PC-9 (cell line): ENCODE results near the gene BEX4. TPM values are rescaled to one million over a fixed set of nuclear protein-coding genes. Genes with fewer than 3 reads are reported as not detected.
A peak's percentile ranks its signal among the peaks of the same experiment; 100 is the strongest.

Experiments used
- BruUV-seq: library from RNA; stranded (reverse); fragments of 400-500 nt; replicated peaks from 2 replicates; lab custom pipeline; 2021; lab: Mats Ljungman, UMichigan
- CTCF ChIA-PET: fragments of 300-600 bp; sonication (Branson Sonifier 250); formaldehyde crosslinking; loops from one replicate; lab custom pipeline; 2022; ENCODE audit warnings: antibody characterized with exemption; lab: Charles Lee
- POLR2A ChIA-PET: fragments of 300-600 bp; sonication (Branson Sonifier 250); formaldehyde crosslinking; loops from one replicate; lab custom pipeline; 2022; ENCODE audit warnings: antibody characterized with exemption; ENCODE audit not compliant: unreplicated experiment; lab: Charles Lee
- DNase-seq, 2 experiments: peaks; one replicate each; pipeline versions ENCODE4 v3.0.0 to v3.0.0-alpha.2; 2015 to 2022; ENCODE audit warnings: mixed read lengths in 1 of 2
- H2AFZ ChIP-seq: fragments of 200-600 bp; sonication (generic); 2 replicates; pipeline ENCODE4 v1.8.1; 2017; ENCODE audit warnings: antibody characterized with exemption
- H3F3A ChIP-seq: fragments of 200-600 bp; sonication (generic); 2 replicates; pipeline ENCODE4 v1.8.1; 2017; ENCODE audit warnings: antibody characterized with exemption, mild to moderate bottlenecking, low read depth; ENCODE audit not compliant: insufficient read depth
- H3K27ac ChIP-seq: fragments of 200-600 bp; sonication (generic); 2 replicates; pipeline ENCODE4 v1.6.1; 2016; ENCODE audit warnings: mixed run types
- H3K27me3 ChIP-seq: fragments of 200-600 bp; sonication (generic); 2 replicates; pipeline ENCODE4 v1.6.1; 2016; ENCODE audit warnings: low read depth, mixed run types; ENCODE audit not compliant: insufficient read depth
- H3K36me3 ChIP-seq: fragments of 200-600 bp; sonication (generic); 2 replicates; pipeline ENCODE4 v1.6.1; 2016; ENCODE audit warnings: low read depth, mixed run types
- H3K4me1 ChIP-seq: fragments of 200-600 bp; sonication (generic); replicated peaks from 2 replicates; pipeline ENCODE4 v1.6.1; 2016; ENCODE audit warnings: mixed run types; ENCODE audit not compliant: insufficient read depth
- H3K4me2 ChIP-seq: fragments of 200-600 bp; sonication (generic); 2 replicates; pipeline ENCODE4 v1.6.1; 2017; ENCODE audit warnings: mixed run types
- H3K4me3 ChIP-seq: fragments of 200-600 bp; sonication (generic); 2 replicates; pipeline ENCODE4 v1.6.1; 2016; ENCODE audit warnings: mixed run types
- H3K79me2 ChIP-seq: fragments of 200-600 bp; sonication (generic); 2 replicates; pipeline ENCODE4 v1.6.1; 2017; ENCODE audit warnings: low read depth, mixed run types
- H3K9me2 ChIP-seq: fragments of 200-600 bp; sonication (generic); 2 replicates; pipeline ENCODE4 v1.8.1; 2017; ENCODE audit warnings: mild to moderate bottlenecking; ENCODE audit not compliant: insufficient read depth
- H3K9me3 ChIP-seq: fragments of 200-600 bp; sonication (generic); 2 replicates; pipeline ENCODE4 v1.8.1; 2016; ENCODE audit warnings: low read depth; ENCODE audit not compliant: insufficient read depth
- H4K20me1 ChIP-seq: fragments of 200-600 bp; sonication (generic); 2 replicates; pipeline ENCODE4 v1.8.1; 2017; ENCODE audit not compliant: insufficient read depth
- EZH2 ChIP-seq: fragments of 200-600 bp; sonication (generic); IDR thresholded peaks from 2 replicates; pipeline ENCODE4 v1.8.0; 2017; ENCODE audit warnings: antibody characterized with exemption, low read depth
- intact Hi-C: fragments of 100-400 bp; cut with micrococcal nuclease; formaldehyde crosslinking; loops from one replicate; pipeline ENCODE4 v1.10.0; 2022; ENCODE audit not compliant: unreplicated experiment
- total RNA-seq: library from RNA; stranded (reverse); gene quantifications from 2 replicates; pipeline ENCODE4 v1.2.3, GENCODE V29; 2021
- TF ChIP-seq, protein P1 (sequence below): fragments of 200-600 bp; sonication (generic); conservative IDR thresholded peaks from 2 replicates; pipeline ENCODE4 v1.6.1; 2017; ENCODE audit warnings: mixed run types, antibody characterized with exemption, mild to moderate bottlenecking, moderate library complexity

BEX4 gene
- total RNA-seq, 1 experiment from 2014 or later: 1.0 TPM

DNA sequence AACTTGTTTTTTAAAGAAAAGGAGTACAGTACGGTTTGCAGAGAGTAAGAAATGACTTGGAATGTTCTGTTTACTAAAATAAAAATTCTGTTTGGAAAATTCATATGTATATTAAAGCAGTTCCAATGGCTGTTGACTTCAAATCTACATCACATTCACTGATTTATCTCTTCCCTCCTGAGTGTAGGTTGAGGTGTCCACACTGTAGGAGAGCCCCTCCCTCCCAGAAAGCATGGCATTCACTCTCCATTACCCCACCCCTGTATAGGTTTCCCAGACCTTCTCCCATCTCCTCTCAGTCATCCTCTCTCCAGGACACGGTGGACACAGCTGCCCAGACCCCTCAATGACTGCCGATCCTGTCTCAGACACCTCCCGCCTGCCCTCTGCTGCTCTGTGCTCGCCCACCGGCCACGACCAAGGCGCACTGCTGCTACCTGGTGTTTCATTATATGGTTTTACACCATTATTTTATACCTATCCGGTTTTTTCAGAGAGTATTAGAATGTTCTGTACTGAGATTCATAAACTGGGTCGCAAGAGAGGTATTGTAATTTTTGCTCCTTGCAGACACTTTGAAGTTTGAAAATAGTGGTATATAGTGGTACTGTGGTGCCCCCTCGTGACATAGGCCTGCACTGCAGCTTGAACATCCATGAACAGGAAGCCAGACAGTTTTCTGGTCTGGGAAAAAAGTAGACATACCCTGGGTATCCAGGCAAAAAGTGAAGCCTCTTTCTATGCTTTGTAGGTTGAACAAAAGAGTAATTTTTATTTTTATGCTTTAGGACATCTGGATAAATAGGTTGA, 38.8 kb upstream of the BEX4 start:
- Histone ChIP-seq H3K36me3 (no peaks in the 10 kb centered on the region), H3K9me3 (no peaks in the 10 kb centered on the region), H3K4me1 (no peaks in the 10 kb centered on the region), H3K27me3 (no peaks in the 10 kb centered on the region), H3K9me2 (no peaks in the 10 kb centered on the region), H3F3A (no peaks in the 10 kb centered on the region), H3K4me3 (no peak overlapping the region), H4K20me1 (0 out of 2 replicates have a peak, but pooled peaks cover 3% of the 10 kb centered on the region), H3K4me2 (no peak overlapping the region), H3K79me2 (no peaks in the 10 kb centered on the region), H3K27ac (no peak overlapping the region), H2AFZ (no peak overlapping the region)
- intact Hi-C loops: loop anchor here (5.0 kb wide), 2 partner anchors 224 to 1109 kb away; no protein-coding TSS in a partner anchor
- BruUV-seq: no TSS peak
- TF ChIP-seq, protein P1, sequence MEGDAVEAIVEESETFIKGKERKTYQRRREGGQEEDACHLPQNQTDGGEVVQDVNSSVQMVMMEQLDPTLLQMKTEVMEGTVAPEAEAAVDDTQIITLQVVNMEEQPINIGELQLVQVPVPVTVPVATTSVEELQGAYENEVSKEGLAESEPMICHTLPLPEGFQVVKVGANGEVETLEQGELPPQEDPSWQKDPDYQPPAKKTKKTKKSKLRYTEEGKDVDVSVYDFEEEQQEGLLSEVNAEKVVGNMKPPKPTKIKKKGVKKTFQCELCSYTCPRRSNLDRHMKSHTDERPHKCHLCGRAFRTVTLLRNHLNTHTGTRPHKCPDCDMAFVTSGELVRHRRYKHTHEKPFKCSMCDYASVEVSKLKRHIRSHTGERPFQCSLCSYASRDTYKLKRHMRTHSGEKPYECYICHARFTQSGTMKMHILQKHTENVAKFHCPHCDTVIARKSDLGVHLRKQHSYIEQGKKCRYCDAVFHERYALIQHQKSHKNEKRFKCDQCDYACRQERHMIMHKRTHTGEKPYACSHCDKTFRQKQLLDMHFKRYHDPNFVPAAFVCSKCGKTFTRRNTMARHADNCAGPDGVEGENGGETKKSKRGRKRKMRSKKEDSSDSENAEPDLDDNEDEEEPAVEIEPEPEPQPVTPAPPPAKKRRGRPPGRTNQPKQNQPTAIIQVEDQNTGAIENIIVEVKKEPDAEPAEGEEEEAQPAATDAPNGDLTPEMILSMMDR: peak; percentile 74
- no peak for TF ChIP-seq EZH2
- ChIA-PET CTCF (no interaction called here), POLR2A (no interaction called here)
- peak in 1 of 2 experiments; percentile 50 for DNase-seq

DNA sequence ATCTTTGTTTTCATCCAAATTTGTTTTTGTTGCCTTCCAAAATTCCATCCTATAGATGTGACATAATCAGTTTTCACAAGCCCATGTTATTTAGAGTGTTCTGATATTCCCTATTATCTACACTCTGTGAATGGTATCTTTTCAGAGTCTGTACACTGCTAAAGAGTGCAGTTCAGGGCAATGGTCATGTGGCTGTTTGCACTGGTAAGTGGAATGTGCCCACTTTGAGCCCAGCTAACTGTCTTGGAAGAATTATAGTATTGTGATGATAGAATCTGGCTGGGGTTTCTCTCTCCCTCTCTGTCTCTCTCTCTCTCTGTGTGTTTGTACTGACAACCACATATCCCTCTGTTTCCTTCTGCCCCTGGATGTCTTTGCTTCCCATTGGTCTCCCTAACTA, 37.4 kb upstream of the BEX4 start:
- H3K27me3 ChIP-seq: no peaks in the 10 kb centered on the region
- intact Hi-C loops: loop anchor here (5.0 kb wide), 2 partner anchors 225 to 1110 kb away; no protein-coding TSS in a partner anchor
- CTCF ChIA-PET: no interaction called here

DNA sequence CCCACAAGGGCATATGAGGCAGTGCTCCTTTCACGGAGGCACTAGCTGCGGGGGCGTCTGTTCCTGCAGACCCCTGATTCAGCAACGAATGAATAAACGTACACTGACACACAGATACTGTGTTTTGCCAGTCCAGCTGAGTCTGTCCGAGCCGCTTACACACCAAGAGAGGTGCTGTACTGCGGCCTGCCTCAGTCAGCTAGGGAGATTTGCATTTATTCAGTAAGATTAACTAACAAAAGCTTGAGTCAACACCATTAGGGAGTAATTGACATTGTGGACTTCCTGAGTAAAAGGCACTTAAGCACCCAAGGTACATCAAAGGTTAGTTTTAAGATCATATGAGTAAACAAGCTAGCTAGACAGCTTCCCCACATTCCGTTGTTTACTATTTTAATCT, 31.0 kb upstream of the BEX4 start:
- Histone ChIP-seq H3K27ac (no peak overlapping the region), H3K4me1 (no peaks in the 10 kb centered on the region), H3K79me2 (no peaks in the 10 kb centered on the region), H3K4me2 (no peak overlapping the region), H3K4me3 (no peak overlapping the region), H3K9me2 (no peaks in the 10 kb centered on the region), H3F3A (no peaks in the 10 kb centered on the region), H3K9me3 (no peaks in the 10 kb centered on the region), H2AFZ (no peak overlapping the region), H3K36me3 (no peaks in the 10 kb centered on the region), H3K27me3 (no peaks in the 10 kb centered on the region), H4K20me1 (no peaks in the 10 kb centered on the region)
- TF ChIP-seq, protein P1: no peak
- no peak for TF ChIP-seq EZH2
- no peak for DNase-seq
- intact Hi-C loops: no loop called here
- BruUV-seq: no TSS peak
- ChIA-PET POLR2A (no interaction called here), CTCF (no interaction called here)

More for the DNA sequence above, 37.4 kb upstream of the BEX4 start:
- Histone ChIP-seq H4K20me1 (0 out of 2 replicates have a peak, but pooled peaks cover 3% of the 10 kb centered on the region), H3K79me2 (no peaks in the 10 kb centered on the region), H2AFZ (no peak overlapping the region), H3K4me2 (no peak overlapping the region), H3K27ac (no peak overlapping the region), H3F3A (no peaks in the 10 kb centered on the region), H3K36me3 (no peaks in the 10 kb centered on the region), H3K4me3 (no peak overlapping the region), H3K9me2 (no peaks in the 10 kb centered on the region), H3K4me1 (no peaks in the 10 kb centered on the region), H3K9me3 (no peaks in the 10 kb centered on the region)
- POLR2A ChIA-PET: no interaction called here
- DNase-seq: no peak
- TF ChIP-seq, protein P1: no peak
- TF ChIP-seq EZH2: no peak
- BruUV-seq: no TSS peak
